Endothelial cell of hepatic sinusoid (primary cell): ENCODE measurements around the gene SLC22A15.

Source experiments
- in situ Hi-C: cut with HindIII; loops from 2 replicates; pipeline ENCODE4 v1.10.0; 2017; ENCODE audit warnings: low sequenced_read_pairs

The SLC22A15 gene

GRCh38 chr1:116099379-116099778 is 123.1 kb downstream of the SLC22A15 start:
- in situ Hi-C loops, result no loop called here

- in situ Hi-C loops, result no loop called here
Measured at GRCh38 chr1:116099919-116100318, 123.6 kb downstream of the SLC22A15 start.

GRCh38 chr1:116104667-116105066 is 128.4 kb downstream of the SLC22A15 start:
- in situ Hi-C loops, result no loop called here

GRCh38 chr1:116105996-116106395 is 129.7 kb downstream of the SLC22A15 start:
- in situ Hi-C loops, result no loop called here

GRCh38 chr1:116106646-116107045 is 130.3 kb downstream of the SLC22A15 start:
- in situ Hi-C loops, result no loop called here

GRCh38 chr1:116107371-116107770 is 131.1 kb downstream of the SLC22A15 start:
- in situ Hi-C loops, result no loop called here

GRCh38 chr1:116110567-116111523 is 134.5 kb downstream of the SLC22A15 start, which contains the start of gene MAB21L3:
Gene MAB21L3, plus strand, starts transcription at chr1:116111399. Its CDS starts 1,217 bp downstream, at chr1:116112616.
- in situ Hi-C loops, result loop anchor here (5.0 kb wide), 2 partner anchors 61 to 346 kb away; no protein-coding TSS in a partner anchor

- in situ Hi-C loops, result loop anchor here (5.0 kb wide), 2 partner anchors 61 to 346 kb away; no protein-coding TSS in a partner anchor
Measured at GRCh38 chr1:116111524-116112021, 135.3 kb downstream of the SLC22A15 start.

- in situ Hi-C loops, result loop anchor here (5.0 kb wide), 2 partner anchors 60 to 345 kb away; no protein-coding TSS in a partner anchor
Measured at GRCh38 chr1:116112388-116113140, 136.3 kb downstream of the SLC22A15 start.

GRCh38 chr1:116113615-116114014 is 137.3 kb downstream of the SLC22A15 start:
- in situ Hi-C loops, result loop anchor here (5.0 kb wide), 2 partner anchors 59 to 344 kb away; no protein-coding TSS in a partner anchor

GRCh38 chr1:116115476-116116439 is 139.4 kb downstream of the SLC22A15 start:
- in situ Hi-C loops, result loop anchor here (5.0 kb wide), 1 partner anchor 77 kb away; no protein-coding TSS in a partner anchor

- in situ Hi-C loops, result loop anchor here (5.0 kb wide), 1 partner anchor 74 kb away; no protein-coding TSS in a partner anchor
Measured at GRCh38 chr1:116118471-116118870, 142.2 kb downstream of the SLC22A15 start.
